Fibroblast of gingiva (primary cell): ENCODE measurements around the gene SNTB2.
"Not testable (repeated sequence)": the region's sequence is repeated elsewhere in the genome, so short reads cannot be mapped to it uniquely, and the experiment has no call there.

Experiments used
- DNase-seq: peaks from one replicate; pipeline ENCODE4 v3.0.0-alpha.2; 2011; ENCODE audit warnings: low read depth

Gene SNTB2

GRCh38 chr16:69286941-69287713 is 100.2 kb downstream of the SNTB2 start:
- DNase-seq: peak; percentile 82

- DNase-seq: not testable (repeated sequence)
Measured at GRCh38 chr16:69291657-69292056, 104.7 kb downstream of the SNTB2 start.

- DNase-seq: no peak
Measured at GRCh38 chr16:69293401-69293800, 106.4 kb downstream of the SNTB2 start.

- no peak for DNase-seq
Measured at GRCh38 chr16:69294051-69294450, 107.1 kb downstream of the SNTB2 start.

- DNase-seq: not testable (repeated sequence)
Measured at GRCh38 chr16:69296771-69297170, 109.8 kb downstream of the SNTB2 start.

GRCh38 chr16:69298261-69298660 is 111.3 kb downstream of the SNTB2 start:
- DNase-seq: no peak

GRCh38 chr16:69301187-69301586 is 114.2 kb downstream of the SNTB2 start:
- DNase-seq: no peak

- DNase-seq: no peak
Measured at GRCh38 chr16:69301861-69302260, 114.9 kb downstream of the SNTB2 start.

- DNase-seq: no peak
Measured at GRCh38 chr16:69302301-69302700, 115.3 kb downstream of the SNTB2 start.

GRCh38 chr16:69306031-69306430 is 119.1 kb downstream of the SNTB2 start:
- peak; percentile 79 for DNase-seq

- DNase-seq: peak; percentile 62
Measured at GRCh38 chr16:69307091-69307490, 120.1 kb downstream of the SNTB2 start.

- DNase-seq: no peak
Measured at GRCh38 chr16:69307856-69308255, 120.9 kb downstream of the SNTB2 start.

- peak; percentile 54 for DNase-seq
Measured at GRCh38 chr16:69309316-69309715, 122.4 kb downstream of the SNTB2 start.

GRCh38 chr16:69310653-69311532 is 123.9 kb downstream of the SNTB2 start, which contains the start of gene VPS4A:
TSS of gene VPS4A (plus strand) at chr16:69311350. CDS start at chr16:69311512, 162 bp downstream.
- DNase-seq: peak; percentile 96

GRCh38 chr16:69311533-69312387 is 124.8 kb downstream of the SNTB2 start:
- DNase-seq: peak; percentile 32

GRCh38 chr16:69313469-69313868 is 126.5 kb downstream of the SNTB2 start:
- no peak for DNase-seq

- DNase-seq: no peak
Measured at GRCh38 chr16:69314534-69314933, 127.6 kb downstream of the SNTB2 start.

- no peak for DNase-seq
Measured at GRCh38 chr16:69315486-69316311, 128.7 kb downstream of the SNTB2 start.

- no peak for DNase-seq
Measured at GRCh38 chr16:69316595-69317034, 129.7 kb downstream of the SNTB2 start.

- DNase-seq: no peak
Measured at GRCh38 chr16:69318177-69318910, 131.4 kb downstream of the SNTB2 start.
